HepG2 (cell line): Measurements from ENCODE around the gene SLC25A45. TPM values are rescaled to one million over a fixed set of nuclear protein-coding genes. Genes with fewer than 3 reads are reported as not detected.

ENCODE experiments used
- ATAC-seq: fragments of 200-7000 bp; cut with Tn5 transposase; 3 replicates; pipeline ENCODE4 v1.9.1; 2020; ENCODE audit warnings: mild to moderate bottlenecking, moderate library complexity
- BruUV-seq: library from RNA; stranded (reverse); fragments of 400-500 nt; replicated peaks from 2 replicates; lab custom pipeline; 2021; lab: Mats Ljungman, UMichigan
- CTCF ChIA-PET: fragments of 300-600 bp; formaldehyde crosslinking; extraction: SDS; loops from one replicate; lab custom pipeline; 2021; ENCODE audit warnings: low total read pairs, inconsistent platforms, low intra/inter-chr PET ratio; lab: Yijun Ruan, JAX
- POLR2A ChIA-PET: fragments of 350-600 bp; sonication (Branson Sonifier 250); formaldehyde crosslinking; loops from one replicate; lab custom pipeline; 2020; ENCODE audit warnings: antibody characterized with exemption, inconsistent platforms; lab: Yijun Ruan, JAX
- DNase-seq: peaks from one replicate; pipeline ENCODE4 v3.0.0-alpha.2; 2015; ENCODE audit warnings: low spot score
- FAIRE-seq: peaks from 3 replicates; lab custom pipeline; 2011; peaks lifted over from hg19 to GRCh38; lab: Jason Lieb, UNC
- H2AFZ ChIP-seq: one replicate; pipeline ENCODE4 v1.6.1; 2011; ENCODE audit warnings: low read length, inconsistent platforms
- H3K27ac ChIP-seq: fragments of 300-600 bp; 3 replicates; pipeline ENCODE4 v1.8.0; 2011; ENCODE audit warnings: mixed run types, mild to moderate bottlenecking, mixed read lengths, low read length, inconsistent platforms; ENCODE audit not compliant: insufficient read depth; ENCODE audit errors: extremely low read length
- H3K27me3 ChIP-seq, 2 experiments: fragments of 200-600 bp in 1 of 2; 2 replicates in 1 of 2; 3 replicates in 1 of 2; pipeline versions ENCODE4 v1.6.0 to v1.8.0; 2011; ENCODE audit warnings: low read length in 2 of 2, mild to moderate bottlenecking in 2 of 2, moderate library complexity in 2 of 2, inconsistent platforms in 1 of 2; ENCODE audit not compliant: insufficient read depth in 2 of 2, control insufficient read depth in 1 of 2
- H3K36me3 ChIP-seq, 2 experiments: fragments of 200-600 bp in 1 of 2; replicated peaks in 1 of 2; 2 replicates in 1 of 2; 3 replicates in 1 of 2; pipeline versions ENCODE4 v1.5.1 to v1.8.0; 2011; ENCODE audit warnings: low read length in 2 of 2, inconsistent platforms in 1 of 2; ENCODE audit not compliant: insufficient read depth in 2 of 2, control insufficient read depth in 1 of 2
- H3K4me1 ChIP-seq: 2 replicates; pipeline ENCODE4 v1.5.1; 2012; ENCODE audit warnings: low read length, inconsistent platforms; ENCODE audit not compliant: insufficient read depth
- H3K4me2 ChIP-seq: 2 replicates; pipeline ENCODE4 v1.6.0; 2011; ENCODE audit warnings: low read depth, low read length, inconsistent platforms
- H3K4me3 ChIP-seq, 3 experiments: fragments of 200-600 bp in 1 of 3; sonication (generic), shearing (Covaris generic) in 1 of 3; replicated peaks in 1 of 3; 2 replicates each; pipeline ENCODE4 v1.5.1; 2011 to 2016; ENCODE audit warnings: low read length in 3 of 3, inconsistent platforms in 2 of 3, low read depth in 2 of 3, mild to moderate bottlenecking in 2 of 3, control low read depth in 1 of 3, mixed read lengths in 1 of 3; ENCODE audit not compliant: insufficient read depth in 1 of 3
- H3K79me2 ChIP-seq: one replicate; pipeline ENCODE4 v1.6.1; 2011; ENCODE audit warnings: low read length, inconsistent platforms; ENCODE audit not compliant: insufficient read depth
- H3K9ac ChIP-seq: 2 replicates; pipeline ENCODE4 v1.6.0; 2011; ENCODE audit warnings: mild to moderate bottlenecking, low read depth, low read length, inconsistent platforms; ENCODE audit not compliant: insufficient read depth
- H3K9me3 ChIP-seq: 2 replicates; pipeline ENCODE4 v1.5.1; 2012; ENCODE audit warnings: mild to moderate bottlenecking, low read length
- H4K20me1 ChIP-seq: 2 replicates; pipeline ENCODE4 v1.6.0; 2011; ENCODE audit warnings: inconsistent platforms, mild to moderate bottlenecking, low read length, moderate library complexity; ENCODE audit not compliant: insufficient read depth
- ARNT ChIP-seq: fragments of 450-650 bp; IDR thresholded peaks from 2 replicates; pipeline ENCODE4 v1.6.1; 2017
- THRA ChIP-seq: sonication (generic); formaldehyde crosslinking; IDR thresholded peaks from 2 replicates; pipeline ENCODE4 v1.4.0; 2020; ENCODE audit warnings: missing genetic modification reagents, borderline replicate concordance
- ZBTB4 ChIP-seq: sonication (generic); formaldehyde crosslinking; IDR thresholded peaks from 2 replicates; pipeline ENCODE4 v1.4.0; 2020; ENCODE audit warnings: missing genetic modification reagents, mild to moderate bottlenecking, borderline replicate concordance
- ZBTB43 ChIP-seq: sonication (generic); formaldehyde crosslinking; conservative IDR thresholded peaks from 2 replicates; pipeline ENCODE4 v1.4.0; 2020; ENCODE audit warnings: missing genetic modification reagents
- ZNF772 ChIP-seq: sonication (generic); formaldehyde crosslinking; IDR thresholded peaks from 2 replicates; pipeline ENCODE4 v1.5.0; 2020; ENCODE audit warnings: mild to moderate bottlenecking, missing genetic modification reagents
- ZSCAN9 ChIP-seq: IDR thresholded peaks from 2 replicates; pipeline ENCODE4 v1.6.1; 2016; ENCODE audit warnings: borderline replicate concordance
- WGBS: methylation state at CpG from one replicate; pipeline ENCODE4 v1.1.6; 2017; ENCODE audit warnings: low lambda C conversion rate; 5-methylcytosine and 5-hydroxymethylcytosine counted together
- in situ Hi-C: cut with HindIII; loops from 2 replicates; pipeline ENCODE4 v1.10.0; 2017; ENCODE audit warnings: low pct_unique_long_range_greater_than_20kb; ENCODE audit not compliant: extremely low pct_ligation_motif_present
- intact Hi-C: fragments of 100-400 bp; cut with micrococcal nuclease; formaldehyde crosslinking; loops from one replicate; pipeline ENCODE4 v1.10.0; 2022; ENCODE audit not compliant: unreplicated experiment
- polyA plus RNA-seq, 8 experiments: library from polyadenylated mRNA; depleted of rRNA in 3 of 8; stranded (reverse) in 7 of 8; unstranded in 1 of 8; fragments of >200 nt; fragmentation: Illumina TruSeq in 4 of 8; extraction: Trizol in 4 of 8; gene quantifications; 2 replicates each; pipeline versions ENCODE4 v1.2.1 to v1.2.3, GENCODE V29; 2011 to 2016; ENCODE audit warnings: low read depth in 4 of 8, missing spikeins in 1 of 8, mixed read lengths in 1 of 8; ENCODE audit not compliant: insufficient read depth in 1 of 8
- total RNA-seq, 5 experiments: library from RNA; depleted of rRNA; stranded (reverse); fragments of >200 nt; fragmentation: Illumina TruSeq; extraction: Trizol; gene quantifications; 2 replicates each; pipeline ENCODE4 v1.2.3, GENCODE V29; 2016; ENCODE audit warnings: low read depth in 1 of 5

Gene SLC25A45
- total and polyA plus RNA-seq, 2 of the 13 experiments (the other 11 are each of a cell fraction or from before 2014, with no cell fraction given) = 1.2 to 3.4 TPM

- TF ChIP-seq ZBTB4 (CRISPR knock-in tag) (no peak), THRA (CRISPR knock-in tag) (no peak), ZNF772 (CRISPR knock-in tag) (no peak), ZSCAN9 (CRISPR knock-in tag) (no peak)
Measured at GRCh38 chr11:65394125-65394536, 11.7 kb upstream of the SLC25A45 start (continued).

GRCh38 chr11:65393513-65394079 is 11.2 kb upstream of the SLC25A45 start:
- ATAC-seq (no peak), FAIRE-seq (no peak), DNase-seq (no peak)
- Histone ChIP-seq H3K4me3 (no peak overlapping the region), H3K9ac (no peak overlapping the region), H3K79me2 (no peaks in the 10 kb centered on the region), H3K36me3 (peaks cover 12 to 19% of the 10 kb centered on the region in 2 experiments; a peak in 3 of 5 replicates), H2AFZ (no peak overlapping the region), H3K27me3 (no peaks in the 10 kb centered on the region), H3K4me1 (peaks cover 7% of the 10 kb centered on the region), H3K4me2 (no peak overlapping the region), H4K20me1 (no peaks in the 10 kb centered on the region), H3K9me3 (no peaks in the 10 kb centered on the region), H3K27ac (no peak overlapping the region)
- CTCF ChIA-PET = no interaction called here
- in situ Hi-C loops (no loop called here), intact Hi-C loops (no loop called here)
- WGBS = no CpG with 5 or more reads among the region's 17 CpGs
- no TSS peak for BruUV-seq
- POLR2A ChIA-PET = interaction anchor here (1.8 to 16.8 kb wide), 2 partner anchors 23 to 27 kb away, joined by 4 to 433 read pairs; partner anchors contain the start of gene NEAT1
- TF ChIP-seq ARNT (no peak), ZBTB43 (CRISPR knock-in tag) (no peak)
